CD14-positive monocyte (primary cell): ENCODE results near the gene VAMP7. TPM values are rescaled to one million over a fixed set of nuclear protein-coding genes. Genes with fewer than 3 reads are reported as not detected.

Experiments
- DNase-seq, 3 donors: peaks; one replicate each; pipeline ENCODE4 v3.0.0-alpha.2; 2011 to 2022
- H2AFZ ChIP-seq: 2 replicates; pipeline ENCODE4 v1.6.0; 2012; ENCODE audit warnings: mild to moderate bottlenecking, low read depth, low read length, inconsistent platforms; ENCODE audit not compliant: insufficient read depth, poor library complexity, severe bottlenecking
- H3K27ac ChIP-seq, 2 donors: 1 replicate in 1 of 2; 2 replicates in 1 of 2; pipeline ENCODE4 v1.5.1; 2012 to 2013; ENCODE audit warnings: low read length in 2 of 2, control low read depth in 1 of 2, inconsistent platforms in 1 of 2, low read depth in 1 of 2, mild to moderate bottlenecking in 1 of 2
- H3K27me3 ChIP-seq, 2 donors: one replicate each; pipeline versions ENCODE4 v1.6.0 to v1.6.1; 2011 to 2013; ENCODE audit warnings: low read length in 2 of 2; ENCODE audit not compliant: control insufficient read depth in 2 of 2, insufficient read depth in 2 of 2
- H3K36me3 ChIP-seq, 2 donors: replicated peaks in 1 of 2; 1 replicate in 1 of 2; 2 replicates in 1 of 2; pipeline versions ENCODE4 v1.5.1 to v1.6.1; 2012 to 2013; ENCODE audit warnings: low read length in 2 of 2, control low read depth in 1 of 2, inconsistent platforms in 1 of 2, mild to moderate bottlenecking in 1 of 2; ENCODE audit not compliant: insufficient read depth in 2 of 2, control insufficient read depth in 1 of 2
- H3K4me1 ChIP-seq, 2 donors: 1 replicate in 1 of 2; 2 replicates in 1 of 2; pipeline versions ENCODE4 v1.5.1 to v1.6.1; 2012 to 2013; ENCODE audit warnings: low read length in 2 of 2, control low read depth in 1 of 2, inconsistent platforms in 1 of 2, mild to moderate bottlenecking in 1 of 2, moderate library complexity in 1 of 2; ENCODE audit not compliant: insufficient read depth in 2 of 2, control insufficient read depth in 1 of 2
- H3K4me2 ChIP-seq: replicated peaks from 2 replicates; pipeline ENCODE3; 2012; ENCODE audit warnings: low read length, moderate library complexity, mild to moderate bottlenecking; ENCODE audit not compliant: poor library complexity, severe bottlenecking; ENCODE audit errors: extremely low read depth
- H3K4me3 ChIP-seq, 3 experiments: fragments of 200-600 bp in 1 of 3; sonication (generic) in 1 of 3; replicated peaks in 1 of 3; 1 replicate in 2 of 3; 2 replicates in 1 of 3; pipeline ENCODE4 v1.5.1; 2011 to 2013; ENCODE audit warnings: low read length in 3 of 3, mild to moderate bottlenecking in 3 of 3, control low read depth in 2 of 3, low read depth in 2 of 3, inconsistent platforms in 1 of 3, moderate library complexity in 1 of 3
- H3K79me2 ChIP-seq: 2 replicates; pipeline ENCODE4 v1.6.0; 2012; ENCODE audit warnings: mild to moderate bottlenecking, control low read depth, inconsistent platforms, low read length, moderate library complexity; ENCODE audit not compliant: insufficient read depth
- H3K9ac ChIP-seq: 2 replicates; pipeline ENCODE4 v1.6.0; 2017; ENCODE audit warnings: low read length, mild to moderate bottlenecking; ENCODE audit not compliant: insufficient read depth, poor library complexity, severe bottlenecking
- H3K9me3 ChIP-seq, 2 donors: replicated peaks in 1 of 2; 1 replicate in 1 of 2; 2 replicates in 1 of 2; pipeline versions ENCODE4 v1.5.1 to v1.6.1; 2012 to 2013; ENCODE audit warnings: low read length in 2 of 2, control low read depth in 1 of 2; ENCODE audit not compliant: control insufficient read depth in 1 of 2, insufficient read depth in 1 of 2
- H4K20me1 ChIP-seq: 2 replicates; pipeline ENCODE4 v1.6.0; 2012; ENCODE audit warnings: mild to moderate bottlenecking, low read length, control low read depth, moderate library complexity; ENCODE audit not compliant: insufficient read depth
- H3K27ac Mint-ChIP-seq, 7 donors: one replicate each; pipeline ENCODE4 v1.8.0; 2020; ENCODE audit warnings: mild to moderate bottlenecking in 7 of 7, mixed read lengths in 7 of 7, moderate library complexity in 6 of 7, inconsistent platforms in 2 of 7
- H3K27me3 Mint-ChIP-seq, 3 donors: one replicate each; pipeline ENCODE4 v1.8.0; 2021 to 2022; ENCODE audit warnings: low read depth in 3 of 3, mild to moderate bottlenecking in 3 of 3, mixed read lengths in 3 of 3, moderate library complexity in 3 of 3, inconsistent platforms in 1 of 3
- H3K36me3 Mint-ChIP-seq, 2 donors: one replicate each; pipeline ENCODE4 v1.8.0; 2020; ENCODE audit warnings: mixed read lengths in 2 of 2, inconsistent platforms in 1 of 2, mild to moderate bottlenecking in 1 of 2
- H3K4me1 Mint-ChIP-seq: one replicate; pipeline ENCODE4 v1.8.0; 2020; ENCODE audit warnings: mild to moderate bottlenecking, mixed read lengths
- H3K4me3 Mint-ChIP-seq, 2 donors: one replicate each; pipeline ENCODE4 v1.8.0; 2020; ENCODE audit warnings: mild to moderate bottlenecking in 2 of 2, mixed read lengths in 2 of 2, moderate library complexity in 1 of 2
- H3K9me3 Mint-ChIP-seq, 7 donors: one replicate each; pipeline ENCODE4 v1.8.0; 2020 to 2022; ENCODE audit warnings: mixed read lengths in 7 of 7, mild to moderate bottlenecking in 6 of 7, moderate library complexity in 6 of 7, inconsistent platforms in 2 of 7
- WGBS: methylation state at CpG from one replicate; pipeline ENCODE4 v1.1.5; 2013; ENCODE audit warnings: missing lambda C conversion rate; ENCODE audit not compliant: insufficient coverage; 5-methylcytosine and 5-hydroxymethylcytosine counted together
- intact Hi-C, 2 donors: fragments of 100-400 bp; cut with micrococcal nuclease; formaldehyde crosslinking; loops; one replicate each; pipeline versions ENCODE4 v1.15.0 to v1.15.1; 2023
- polyA plus RNA-seq, 3 donors: library from polyadenylated mRNA; depleted of rRNA in 1 of 3; unstranded in 2 of 3; stranded (reverse) in 1 of 3; fragments of 300-500 nt in 2 of 3; fragments of >200 nt in 1 of 3; fragmentation: Illumina TruSeq in 2 of 3; gene quantifications; 1 replicate in 2 of 3; 2 replicates in 1 of 3; pipeline ENCODE4 v1.2.3, GENCODE V29; 2012 to 2021
- TF ChIP-seq, protein P1 (sequence below): fragments of 200-600 bp; IDR thresholded peaks from one replicate; pipeline ENCODE4 v1.8.0; 2022; ENCODE audit warnings: antibody characterized with exemption, mild to moderate bottlenecking

VAMP7 gene
- polyA plus RNA-seq, 3 donors = 17.9 to 88.8 (median 67.5) TPM

DNA sequence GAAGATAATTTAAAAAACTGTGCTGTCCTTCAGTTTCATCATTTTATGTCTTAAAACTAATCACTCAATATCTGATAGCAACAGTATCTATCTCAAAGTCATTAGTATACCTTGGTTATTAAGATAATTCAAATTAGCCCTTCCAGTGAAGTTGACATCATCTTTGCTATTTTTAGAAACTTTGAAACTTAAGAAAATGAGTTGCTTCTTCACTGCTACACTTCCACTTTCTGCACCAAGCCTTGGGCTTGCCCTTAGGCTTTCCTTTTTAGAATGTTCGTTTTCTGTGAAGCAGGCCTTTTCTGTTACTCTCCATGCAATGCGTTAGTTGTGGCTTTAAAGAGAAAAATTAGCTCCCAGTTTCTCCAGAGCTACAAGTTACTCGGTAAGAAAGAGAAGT, 4.4 kb upstream of the VAMP7 start:
- Histone ChIP-seq H3K27ac (no peak overlapping the region), H3K4me2 (no peak overlapping the region)
- TF ChIP-seq, protein P1, sequence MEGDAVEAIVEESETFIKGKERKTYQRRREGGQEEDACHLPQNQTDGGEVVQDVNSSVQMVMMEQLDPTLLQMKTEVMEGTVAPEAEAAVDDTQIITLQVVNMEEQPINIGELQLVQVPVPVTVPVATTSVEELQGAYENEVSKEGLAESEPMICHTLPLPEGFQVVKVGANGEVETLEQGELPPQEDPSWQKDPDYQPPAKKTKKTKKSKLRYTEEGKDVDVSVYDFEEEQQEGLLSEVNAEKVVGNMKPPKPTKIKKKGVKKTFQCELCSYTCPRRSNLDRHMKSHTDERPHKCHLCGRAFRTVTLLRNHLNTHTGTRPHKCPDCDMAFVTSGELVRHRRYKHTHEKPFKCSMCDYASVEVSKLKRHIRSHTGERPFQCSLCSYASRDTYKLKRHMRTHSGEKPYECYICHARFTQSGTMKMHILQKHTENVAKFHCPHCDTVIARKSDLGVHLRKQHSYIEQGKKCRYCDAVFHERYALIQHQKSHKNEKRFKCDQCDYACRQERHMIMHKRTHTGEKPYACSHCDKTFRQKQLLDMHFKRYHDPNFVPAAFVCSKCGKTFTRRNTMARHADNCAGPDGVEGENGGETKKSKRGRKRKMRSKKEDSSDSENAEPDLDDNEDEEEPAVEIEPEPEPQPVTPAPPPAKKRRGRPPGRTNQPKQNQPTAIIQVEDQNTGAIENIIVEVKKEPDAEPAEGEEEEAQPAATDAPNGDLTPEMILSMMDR = no peak

DNA sequence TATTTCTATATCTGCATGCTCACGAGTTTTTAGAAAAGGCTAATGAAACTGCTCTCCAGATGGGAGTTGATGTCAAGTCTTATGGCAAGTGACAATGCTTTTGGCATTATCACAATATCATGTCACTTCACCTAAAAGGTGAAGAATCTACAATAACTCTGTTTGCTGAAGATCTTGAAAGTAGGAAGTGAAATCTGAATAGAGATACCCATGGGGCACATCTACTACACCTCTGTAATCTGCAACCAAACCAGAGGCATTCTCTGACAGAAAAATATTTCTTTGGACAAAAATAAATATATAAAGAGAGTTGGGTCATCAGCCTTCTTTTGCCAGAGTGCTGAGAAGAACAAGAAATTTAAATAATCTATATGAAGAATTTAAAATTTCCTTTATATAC, 3.9 kb upstream of the VAMP7 start:
- DNase-seq = no peak
- Histone ChIP-seq H3K9me3 (peaks cover 0 to 6% of the 10 kb centered on the region in 2 donors), H3K4me1 (peaks cover 6 to 11% of the 10 kb centered on the region in 2 donors), H3K27me3 (peaks cover 0 to 12% of the 10 kb centered on the region in 2 donors), H3K9ac (no peak overlapping the region), H3K27ac (no peak overlapping the region), H3K79me2 (peaks cover 12% of the 10 kb centered on the region), H3K4me2 (no peak overlapping the region), H3K36me3 (no peaks in the 10 kb centered on the region), H4K20me1 (no peaks in the 10 kb centered on the region), H3K4me3 (no peak overlapping the region), H2AFZ (no peak overlapping the region)
- H3K27ac Mint-ChIP-seq = no peak overlapping the region
- H3K36me3 Mint-ChIP-seq = no peaks in the 10 kb centered on the region
- TF ChIP-seq, protein P1 = no peak
- peaks cover 22% of the 10 kb centered on the region for H3K4me1 Mint-ChIP-seq
- H3K9me3 Mint-ChIP-seq = peaks cover 0 to 12% (median 3%) of the 10 kb centered on the region in 7 donors
- no peak overlapping the region for H3K4me3 Mint-ChIP-seq
- intact Hi-C loops = no loop called here
- peaks cover 11 to 14% (median 13%) of the 10 kb centered on the region in 3 donors for H3K27me3 Mint-ChIP-seq
- WGBS = no CpG with 5 or more reads among the region's 1 CpG

More for the DNA sequence above, 4.4 kb upstream of the VAMP7 start:
- Histone ChIP-seq H3K9me3 (peaks cover 0 to 6% of the 10 kb centered on the region in 2 donors), H3K79me2 (peaks cover 6% of the 10 kb centered on the region), H3K4me3 (no peak overlapping the region), H3K4me1 (peaks cover under 1 to 5% of the 10 kb centered on the region in 2 donors), H2AFZ (no peak overlapping the region), H3K9ac (no peak overlapping the region), H4K20me1 (no peaks in the 10 kb centered on the region), H3K27me3 (peaks cover 0 to 12% of the 10 kb centered on the region in 2 donors), H3K36me3 (no peaks in the 10 kb centered on the region)
- Mint-ChIP-seq H3K4me1 (peaks cover 16% of the 10 kb centered on the region), H3K9me3 (peaks cover 0 to 12% (median 3%) of the 10 kb centered on the region in 7 donors), H3K36me3 (no peaks in the 10 kb centered on the region), H3K27ac (no peak overlapping the region), H3K4me3 (peak overlapping the region in 1 of 2 donors; percentile 7), H3K27me3 (peaks cover 11 to 14% (median 13%) of the 10 kb centered on the region in 3 donors)
- WGBS = no CpG with 5 or more reads among the region's 3 CpGs
- DNase-seq = no peak
- intact Hi-C loops = no loop called here
